HepG2 (cell line): ENCODE data around the gene KRTAP7-1. TPM values are rescaled to one million over a fixed set of nuclear protein-coding genes. Genes with fewer than 3 reads are reported as not detected.

Experiments used
- FOXK2 ChIP-seq: fragments of 450-650 bp; IDR thresholded peaks from 2 replicates; pipeline ENCODE4 v1.6.1; 2016
- KAT7 ChIP-seq: IDR thresholded peaks from 2 replicates; pipeline ENCODE4 v1.6.1; 2018; ENCODE audit warnings: borderline replicate concordance, missing compliant biosample characterization
- ZBTB42 ChIP-seq: sonication (generic); formaldehyde crosslinking; IDR thresholded peaks from 2 replicates; pipeline ENCODE4 v1.5.0; 2020; ENCODE audit warnings: mild to moderate bottlenecking, missing genetic modification reagents
- ZKSCAN8 ChIP-seq: IDR thresholded peaks from 2 replicates; pipeline ENCODE4 v1.6.1; 2016; ENCODE audit warnings: borderline replicate concordance, missing genetic modification reagents, missing compliant biosample characterization
- ZNF251 ChIP-seq: sonication (generic); formaldehyde crosslinking; IDR thresholded peaks from 2 replicates; pipeline ENCODE4 v1.9.0; 2021; ENCODE audit warnings: mild to moderate bottlenecking, missing genetic modification reagents
- ZNF510 ChIP-seq: sonication (generic); formaldehyde crosslinking; IDR thresholded peaks from 2 replicates; pipeline ENCODE4 v1.4.0; 2020; ENCODE audit warnings: low read depth, mild to moderate bottlenecking, missing genetic modification reagents
- ZNF670 ChIP-seq: sonication (generic); formaldehyde crosslinking; IDR thresholded peaks from 2 replicates; pipeline ENCODE4 v1.8.0; 2022; ENCODE audit warnings: mild to moderate bottlenecking, missing genetic modification reagents, borderline replicate concordance
- ZNF724P ChIP-seq: sonication (generic); formaldehyde crosslinking; IDR thresholded peaks from 2 replicates; pipeline ENCODE4 v1.8.0; 2022; ENCODE audit warnings: missing genetic modification reagents, borderline replicate concordance
- polyA plus RNA-seq, 8 experiments: library from polyadenylated mRNA; depleted of rRNA in 3 of 8; stranded (reverse) in 7 of 8; unstranded in 1 of 8; fragments of >200 nt; fragmentation: Illumina TruSeq in 4 of 8; extraction: Trizol in 4 of 8; gene quantifications; 2 replicates each; pipeline versions ENCODE4 v1.2.1 to v1.2.3, GENCODE V29; 2011 to 2016; ENCODE audit warnings: low read depth in 4 of 8, missing spikeins in 1 of 8, mixed read lengths in 1 of 8; ENCODE audit not compliant: insufficient read depth in 1 of 8
- total RNA-seq, 5 experiments: library from RNA; depleted of rRNA; stranded (reverse); fragments of >200 nt; fragmentation: Illumina TruSeq; extraction: Trizol; gene quantifications; 2 replicates each; pipeline ENCODE4 v1.2.3, GENCODE V29; 2016; ENCODE audit warnings: low read depth in 1 of 5
- TF ChIP-seq, protein P1 (sequence below): sonication (generic); formaldehyde crosslinking; IDR thresholded peaks from 2 replicates; pipeline ENCODE4; 2020; ENCODE audit warnings: missing genetic modification reagents, mild to moderate bottlenecking, borderline replicate concordance
- TF ChIP-seq, protein P2 (sequence below): sonication (generic); formaldehyde crosslinking; IDR thresholded peaks from 2 replicates; pipeline ENCODE4 v1.4.0; 2020; ENCODE audit warnings: mild to moderate bottlenecking, missing genetic modification reagents
- TF ChIP-seq, protein P3 (sequence below): sonication (generic); formaldehyde crosslinking; IDR thresholded peaks from 2 replicates; pipeline ENCODE4 v1.8.0; 2022; ENCODE audit warnings: mild to moderate bottlenecking, missing genetic modification reagents, borderline replicate concordance

Gene KRTAP7-1
- total and polyA plus RNA-seq, 2 of the 13 experiments (the other 11 are each of a cell fraction or from before 2014, with no cell fraction given), result not detected

DNA sequence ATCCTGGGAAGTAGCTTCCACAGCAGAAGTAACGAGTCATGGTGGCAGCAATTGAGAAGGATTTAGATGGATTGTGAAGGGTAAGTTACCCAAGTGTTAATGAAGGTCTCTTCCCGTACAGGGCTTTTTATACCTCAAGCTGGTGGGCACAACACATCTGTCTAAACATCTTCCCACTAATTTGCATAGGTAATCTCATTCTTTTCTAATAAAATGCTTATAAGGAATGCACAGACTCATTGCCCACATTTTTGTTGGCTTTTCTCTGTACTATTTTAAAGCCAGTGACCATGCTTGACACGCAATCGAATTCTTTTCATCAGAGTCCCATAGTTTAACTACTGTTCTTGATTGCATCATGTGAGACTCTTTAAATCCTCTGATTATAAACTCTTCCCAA lies at the start of gene KRTAP7-1 (continued):
- TF ChIP-seq, protein P1, sequence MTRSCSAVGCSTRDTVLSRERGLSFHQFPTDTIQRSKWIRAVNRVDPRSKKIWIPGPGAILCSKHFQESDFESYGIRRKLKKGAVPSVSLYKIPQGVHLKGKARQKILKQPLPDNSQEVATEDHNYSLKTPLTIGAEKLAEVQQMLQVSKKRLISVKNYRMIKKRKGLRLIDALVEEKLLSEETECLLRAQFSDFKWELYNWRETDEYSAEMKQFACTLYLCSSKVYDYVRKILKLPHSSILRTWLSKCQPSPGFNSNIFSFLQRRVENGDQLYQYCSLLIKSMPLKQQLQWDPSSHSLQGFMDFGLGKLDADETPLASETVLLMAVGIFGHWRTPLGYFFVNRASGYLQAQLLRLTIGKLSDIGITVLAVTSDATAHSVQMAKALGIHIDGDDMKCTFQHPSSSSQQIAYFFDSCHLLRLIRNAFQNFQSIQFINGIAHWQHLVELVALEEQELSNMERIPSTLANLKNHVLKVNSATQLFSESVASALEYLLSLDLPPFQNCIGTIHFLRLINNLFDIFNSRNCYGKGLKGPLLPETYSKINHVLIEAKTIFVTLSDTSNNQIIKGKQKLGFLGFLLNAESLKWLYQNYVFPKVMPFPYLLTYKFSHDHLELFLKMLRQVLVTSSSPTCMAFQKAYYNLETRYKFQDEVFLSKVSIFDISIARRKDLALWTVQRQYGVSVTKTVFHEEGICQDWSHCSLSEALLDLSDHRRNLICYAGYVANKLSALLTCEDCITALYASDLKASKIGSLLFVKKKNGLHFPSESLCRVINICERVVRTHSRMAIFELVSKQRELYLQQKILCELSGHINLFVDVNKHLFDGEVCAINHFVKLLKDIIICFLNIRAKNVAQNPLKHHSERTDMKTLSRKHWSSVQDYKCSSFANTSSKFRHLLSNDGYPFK (CRISPR knock-in tag), result no peak
- no peak for TF ChIP-seq ZNF724P (CRISPR knock-in tag)
- TF ChIP-seq, protein P2, sequence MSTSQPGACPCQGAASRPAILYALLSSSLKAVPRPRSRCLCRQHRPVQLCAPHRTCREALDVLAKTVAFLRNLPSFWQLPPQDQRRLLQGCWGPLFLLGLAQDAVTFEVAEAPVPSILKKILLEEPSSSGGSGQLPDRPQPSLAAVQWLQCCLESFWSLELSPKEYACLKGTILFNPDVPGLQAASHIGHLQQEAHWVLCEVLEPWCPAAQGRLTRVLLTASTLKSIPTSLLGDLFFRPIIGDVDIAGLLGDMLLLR (CRISPR knock-in tag), result no peak
- TF ChIP-seq, protein P3, sequence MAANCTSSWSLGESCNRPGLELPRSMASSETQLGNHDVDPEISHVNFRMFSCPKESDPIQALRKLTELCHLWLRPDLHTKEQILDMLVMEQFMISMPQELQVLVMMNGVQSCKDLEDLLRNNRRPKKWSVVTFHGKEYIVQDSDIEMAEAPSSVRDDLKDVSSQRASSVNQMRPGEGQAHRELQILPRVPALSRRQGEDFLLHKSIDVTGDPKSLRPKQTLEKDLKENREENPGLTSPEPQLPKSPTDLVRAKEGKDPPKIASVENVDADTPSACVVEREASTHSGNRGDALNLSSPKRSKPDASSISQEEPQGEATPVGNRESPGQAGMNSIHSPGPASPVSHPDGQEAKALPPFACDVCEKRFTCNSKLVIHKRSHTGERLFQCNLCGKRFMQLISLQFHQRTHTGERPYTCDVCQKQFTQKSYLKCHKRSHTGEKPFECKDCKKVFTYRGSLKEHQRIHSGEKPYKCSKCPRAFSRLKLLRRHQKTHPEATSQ (CRISPR knock-in tag), result no peak
- no peak for TF ChIP-seq ZNF670 (CRISPR knock-in tag)
- no peak for TF ChIP-seq ZKSCAN8
- TF ChIP-seq ZBTB42 (CRISPR knock-in tag), result no peak
- TF ChIP-seq ZNF510 (CRISPR knock-in tag), result no peak
- TF ChIP-seq FOXK2, result no peak
- TF ChIP-seq KAT7, result no peak
- no peak for TF ChIP-seq ZNF251 (CRISPR knock-in tag)
